BE2C (cell line): ENCODE results near the gene SERGEF.

ENCODE experiments used
- DNase-seq: peaks from one replicate; pipeline ENCODE4 v3.0.0-alpha.2; 2020
- H3K27me3 ChIP-seq: fragments of 250-450 bp; sonication (Bioruptor Pico); 2 replicates; pipeline ENCODE4 v1.5.1; 2020; ENCODE audit warnings: mild to moderate bottlenecking
- H3K36me3 ChIP-seq: fragments of 250-450 bp; sonication (Bioruptor Pico); 2 replicates; pipeline ENCODE4 v1.5.1; 2020; ENCODE audit warnings: mild to moderate bottlenecking
- H3K4me1 ChIP-seq: fragments of 250-450 bp; sonication (Bioruptor Pico); 2 replicates; pipeline ENCODE4 v1.5.1; 2020
- H3K4me3 ChIP-seq: 2 replicates; pipeline ENCODE4 v1.5.1; 2011; ENCODE audit warnings: low read depth, low read length
- H3K9me3 ChIP-seq: fragments of 250-450 bp; sonication (Bioruptor Pico); 2 replicates; pipeline ENCODE4 v1.5.1; 2020
- CTCF ChIP-seq: IDR thresholded peaks from 2 replicates; pipeline ENCODE4 v1.5.1; 2012; ENCODE audit warnings: mild to moderate bottlenecking, low read depth, low read length

SERGEF gene

GRCh38 chr11:17991783-17992433, 20.9 kb downstream of the SERGEF start:
- Histone ChIP-seq H3K4me3 (no peak overlapping the region), H3K27me3 (no peaks in the 10 kb centered on the region), H3K36me3 (no peaks in the 10 kb centered on the region), H3K9me3 (no peaks in the 10 kb centered on the region), H3K4me1 (no peaks in the 10 kb centered on the region)
- DNase-seq: peak; percentile 26
- peak; percentile 73 for TF ChIP-seq CTCF

GRCh38 chr11:17989306-17989705, 23.5 kb downstream of the SERGEF start:
- TF ChIP-seq CTCF: no peak
- Histone ChIP-seq H3K9me3 (no peaks in the 10 kb centered on the region), H3K27me3 (no peaks in the 10 kb centered on the region), H3K4me3 (no peak overlapping the region), H3K36me3 (no peaks in the 10 kb centered on the region), H3K4me1 (no peaks in the 10 kb centered on the region)
- DNase-seq: no peak

GRCh38 chr11:17988465-17988864, 24.4 kb downstream of the SERGEF start:
- DNase-seq: no peak
- no peaks in the 10 kb centered on the region for H3K36me3 ChIP-seq
- no peaks in the 10 kb centered on the region for H3K9me3 ChIP-seq
- no peak overlapping the region for H3K4me3 ChIP-seq
- no peak for TF ChIP-seq CTCF
- no peaks in the 10 kb centered on the region for H3K4me1 ChIP-seq
- no peaks in the 10 kb centered on the region for H3K27me3 ChIP-seq

- no peaks in the 10 kb centered on the region for H3K36me3 ChIP-seq
- no peaks in the 10 kb centered on the region for H3K27me3 ChIP-seq
- DNase-seq: no peak
- no peak for TF ChIP-seq CTCF
- H3K9me3 ChIP-seq: no peaks in the 10 kb centered on the region
- H3K4me1 ChIP-seq: no peaks in the 10 kb centered on the region
- no peak overlapping the region for H3K4me3 ChIP-seq
Observed at GRCh38 chr11:17987826-17988225, 25.0 kb downstream of the SERGEF start.

- H3K36me3 ChIP-seq: no peaks in the 10 kb centered on the region
- TF ChIP-seq CTCF: no peak
- H3K27me3 ChIP-seq: no peaks in the 10 kb centered on the region
- no peaks in the 10 kb centered on the region for H3K9me3 ChIP-seq
- DNase-seq: no peak
- H3K4me1 ChIP-seq: no peaks in the 10 kb centered on the region
- H3K4me3 ChIP-seq: no peak overlapping the region
Observed at GRCh38 chr11:17986711-17987220, 26.1 kb downstream of the SERGEF start.

- no peak for DNase-seq
- Histone ChIP-seq H3K4me1 (no peaks in the 10 kb centered on the region), H3K36me3 (no peaks in the 10 kb centered on the region), H3K27me3 (no peaks in the 10 kb centered on the region), H3K4me3 (no peak overlapping the region), H3K9me3 (no peaks in the 10 kb centered on the region)
- TF ChIP-seq CTCF: no peak
Observed at GRCh38 chr11:17986007-17986710, 26.7 kb downstream of the SERGEF start.
